Loucy (cell line): Measurements from ENCODE around the gene ARF5.

Source experiments
- H2AFZ ChIP-seq: fragments of 200-600 bp; sonication (generic); 2 replicates; pipeline ENCODE4 v1.6.0; 2016; ENCODE audit warnings: antibody characterized with exemption, mild to moderate bottlenecking, low read length, moderate library complexity
- H3F3A ChIP-seq: fragments of 200-600 bp; 2 replicates; pipeline ENCODE4 v1.6.0; 2016; ENCODE audit warnings: antibody characterized with exemption, low read depth, mild to moderate bottlenecking
- H3K27me3 ChIP-seq: fragments of 200-600 bp; sonication (generic); 2 replicates; pipeline ENCODE4 v1.6.1; 2014; ENCODE audit warnings: low read length, mild to moderate bottlenecking; ENCODE audit not compliant: insufficient read depth, poor library complexity, severe bottlenecking
- H3K36me3 ChIP-seq: fragments of 200-600 bp; sonication (generic); 2 replicates; pipeline ENCODE4 v1.6.1; 2016; ENCODE audit warnings: low read length; ENCODE audit not compliant: insufficient read depth
- H3K4me1 ChIP-seq: fragments of 200-600 bp; sonication (generic); 2 replicates; pipeline ENCODE4 v1.5.1; 2014; ENCODE audit warnings: low read length, mild to moderate bottlenecking; ENCODE audit not compliant: insufficient read depth, poor library complexity, severe bottlenecking
- H3K4me2 ChIP-seq: fragments of 200-600 bp; sonication (generic); 2 replicates; pipeline ENCODE4 v1.6.0; 2014; ENCODE audit warnings: antibody characterized with exemption, low read length, low read depth, mild to moderate bottlenecking; ENCODE audit not compliant: poor library complexity, severe bottlenecking
- H3K4me3 ChIP-seq: fragments of 200-600 bp; sonication (generic); 2 replicates; pipeline ENCODE4 v1.5.1; 2014; ENCODE audit warnings: low read length, mild to moderate bottlenecking, mixed read lengths; ENCODE audit not compliant: poor library complexity, severe bottlenecking
- H3K79me2 ChIP-seq: fragments of 200-600 bp; sonication (generic); 2 replicates; pipeline ENCODE4 v1.6.1; 2014; ENCODE audit warnings: low read length; ENCODE audit not compliant: insufficient read depth
- H3K9ac ChIP-seq: fragments of 200-600 bp; sonication (generic); 2 replicates; pipeline ENCODE4 v1.6.0; 2014; ENCODE audit warnings: mild to moderate bottlenecking, low read depth, low read length, moderate library complexity; ENCODE audit not compliant: poor library complexity, severe bottlenecking
- H3K9me2 ChIP-seq: fragments of 200-600 bp; sonication (generic); replicated peaks from 2 replicates; pipeline ENCODE4 v1.6.1; 2016; ENCODE audit warnings: low read depth, low read length, mixed read lengths
- H3K9me3 ChIP-seq: fragments of 200-600 bp; sonication (generic); 2 replicates; pipeline ENCODE4 v1.6.1; 2014; ENCODE audit warnings: mild to moderate bottlenecking, antibody characterized with exemption, low read length, low read depth; ENCODE audit not compliant: insufficient read depth
- H4K20me1 ChIP-seq: fragments of 200-600 bp; sonication (generic); 2 replicates; pipeline ENCODE4 v1.6.0; 2014; ENCODE audit warnings: antibody characterized with exemption, low read length, mild to moderate bottlenecking; ENCODE audit not compliant: insufficient read depth, poor library complexity, severe bottlenecking
- EZH2phosphoT487 ChIP-seq: fragments of 200-600 bp; IDR thresholded peaks from 2 replicates; pipeline ENCODE4 v1.6.1; 2018; ENCODE audit warnings: antibody characterized with exemption, mild to moderate bottlenecking, moderate library complexity, borderline replicate concordance
- TF ChIP-seq, protein P1 (sequence below): fragments of 200-600 bp; sonication (generic); conservative IDR thresholded peaks from 2 replicates; pipeline ENCODE4 v1.5.1; 2014; ENCODE audit warnings: mild to moderate bottlenecking, antibody characterized with exemption, low read length

Gene ARF5

GRCh38 chr7:127580612-127581011 lies 7.6 kb upstream of the ARF5 start:
- peaks cover 16% of the 10 kb centered on the region for H4K20me1 ChIP-seq
- H3K36me3 ChIP-seq = no peaks in the 10 kb centered on the region; the same call in 1 of the 2 replicates

DNA sequence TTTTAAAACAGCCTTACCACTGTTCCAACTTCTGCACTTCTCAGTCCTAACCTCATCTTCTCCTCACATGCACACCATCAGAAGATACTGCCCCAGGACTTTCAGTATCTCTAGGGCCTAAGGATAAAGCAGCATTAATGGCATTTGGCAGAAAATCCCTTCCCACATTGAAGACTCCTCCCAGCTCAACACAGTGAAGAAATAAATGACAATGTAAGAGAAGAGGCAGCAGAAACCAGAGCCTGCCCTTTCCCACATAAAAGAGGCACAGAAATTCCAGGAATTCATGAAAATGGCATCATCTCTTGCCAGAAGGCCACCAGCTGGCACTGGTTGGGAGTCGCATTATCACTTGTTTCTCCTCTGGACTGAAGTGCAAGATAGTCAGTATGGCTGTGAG lies 6.5 kb upstream of the ARF5 start:
- H3K9me3 ChIP-seq = no peaks in the 10 kb centered on the region
- H3K9ac ChIP-seq = no peak overlapping the region
- H3K4me3 ChIP-seq = no peak overlapping the region
- TF ChIP-seq, protein P1, sequence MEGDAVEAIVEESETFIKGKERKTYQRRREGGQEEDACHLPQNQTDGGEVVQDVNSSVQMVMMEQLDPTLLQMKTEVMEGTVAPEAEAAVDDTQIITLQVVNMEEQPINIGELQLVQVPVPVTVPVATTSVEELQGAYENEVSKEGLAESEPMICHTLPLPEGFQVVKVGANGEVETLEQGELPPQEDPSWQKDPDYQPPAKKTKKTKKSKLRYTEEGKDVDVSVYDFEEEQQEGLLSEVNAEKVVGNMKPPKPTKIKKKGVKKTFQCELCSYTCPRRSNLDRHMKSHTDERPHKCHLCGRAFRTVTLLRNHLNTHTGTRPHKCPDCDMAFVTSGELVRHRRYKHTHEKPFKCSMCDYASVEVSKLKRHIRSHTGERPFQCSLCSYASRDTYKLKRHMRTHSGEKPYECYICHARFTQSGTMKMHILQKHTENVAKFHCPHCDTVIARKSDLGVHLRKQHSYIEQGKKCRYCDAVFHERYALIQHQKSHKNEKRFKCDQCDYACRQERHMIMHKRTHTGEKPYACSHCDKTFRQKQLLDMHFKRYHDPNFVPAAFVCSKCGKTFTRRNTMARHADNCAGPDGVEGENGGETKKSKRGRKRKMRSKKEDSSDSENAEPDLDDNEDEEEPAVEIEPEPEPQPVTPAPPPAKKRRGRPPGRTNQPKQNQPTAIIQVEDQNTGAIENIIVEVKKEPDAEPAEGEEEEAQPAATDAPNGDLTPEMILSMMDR = no peak
- no peak for TF ChIP-seq EZH2phosphoT487
- H3K36me3 ChIP-seq = no peaks in the 10 kb centered on the region; the same call in 1 of the 2 replicates
- H3K79me2 ChIP-seq = peaks cover 38% of the 10 kb centered on the region
- H2AFZ ChIP-seq = no peak overlapping the region
- H4K20me1 ChIP-seq = peaks cover 16% of the 10 kb centered on the region
- peak overlapping the region; percentile 39 for H3K4me2 ChIP-seq
- no peaks in the 10 kb centered on the region for H3K9me2 ChIP-seq
- H3K27me3 ChIP-seq = no peaks in the 10 kb centered on the region
- no peaks in the 10 kb centered on the region for H3F3A ChIP-seq
- peaks cover 28% of the 10 kb centered on the region for H3K4me1 ChIP-seq

More at GRCh38 chr7:127580612-127581011, 7.6 kb upstream of the ARF5 start:
- no peaks in the 10 kb centered on the region for H3K9me2 ChIP-seq
- H3K27me3 ChIP-seq = no peaks in the 10 kb centered on the region
- no peak overlapping the region for H3K9ac ChIP-seq
- H3F3A ChIP-seq = no peaks in the 10 kb centered on the region
- H3K4me3 ChIP-seq = peak overlapping the region; percentile 11
- no peak for TF ChIP-seq EZH2phosphoT487
- TF ChIP-seq, protein P1 = no peak
- peak overlapping the region; percentile 39 for H3K4me2 ChIP-seq
- H2AFZ ChIP-seq = no peak overlapping the region
- no peaks in the 10 kb centered on the region for H3K9me3 ChIP-seq
- H3K79me2 ChIP-seq = peaks cover 38% of the 10 kb centered on the region
- peaks cover 28% of the 10 kb centered on the region for H3K4me1 ChIP-seq

DNA sequence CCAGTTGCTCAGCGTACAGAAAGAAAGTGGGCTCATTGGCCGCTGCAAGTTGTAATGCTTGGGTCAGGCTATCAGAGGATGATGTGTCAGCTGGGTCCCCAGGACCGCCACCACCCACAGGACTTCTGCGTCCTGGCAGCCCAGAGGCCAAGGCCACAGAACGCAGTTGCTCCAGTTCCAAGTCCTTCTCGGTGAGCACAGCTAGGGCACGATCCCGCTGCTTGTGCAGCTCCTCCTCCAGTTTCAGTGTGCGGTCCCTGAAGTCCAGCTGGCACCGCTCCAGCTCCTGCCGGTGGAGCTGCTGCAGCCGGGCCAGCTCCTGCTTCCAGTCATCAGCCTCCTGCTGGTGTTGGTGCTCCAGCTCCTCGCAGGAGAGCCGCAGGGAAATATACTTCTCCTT lies 5.8 kb upstream of the ARF5 start:
- Histone ChIP-seq H4K20me1 (peaks cover 16% of the 10 kb centered on the region), H2AFZ (no peak overlapping the region), H3K27me3 (no peaks in the 10 kb centered on the region), H3K4me3 (no peak overlapping the region), H3F3A (0 out of 2 replicates have a peak, but pooled peaks cover 2% of the 10 kb centered on the region), H3K9ac (no peak overlapping the region), H3K36me3 (no peaks in the 10 kb centered on the region; the same call in 1 of the 2 replicates), H3K9me2 (no peaks in the 10 kb centered on the region), H3K79me2 (peaks cover 38% of the 10 kb centered on the region), H3K9me3 (no peaks in the 10 kb centered on the region), H3K4me2 (peak overlapping the region; percentile 99), H3K4me1 (peaks cover 28% of the 10 kb centered on the region)
- TF ChIP-seq EZH2phosphoT487 = no peak
- TF ChIP-seq, protein P1 = no peak
